ENCODE data around the gene SDR9C7.
"Not testable (repeated sequence)": the region's sequence is repeated elsewhere in the genome, so short reads cannot be mapped to it uniquely, and the experiment has no call there.

The SDR9C7 gene

GRCh38 chr12:56941299-56942017 is 7.2 kb upstream of the SDR9C7 start:
- peaks cover 3% of the 10 kb centered on the region for H3K4me1 Mint-ChIP-seq
- peaks cover 10% of the 10 kb centered on the region for H3K9me3 Mint-ChIP-seq
- H3K4me3 Mint-ChIP-seq = no peak overlapping the region
- peaks cover 19% of the 10 kb centered on the region for H3K27me3 Mint-ChIP-seq
- ATAC-seq (ENCODE audit: low read depth) = no peak
- H3K27ac Mint-ChIP-seq = peak overlapping the region; percentile 46
- H3K36me3 Mint-ChIP-seq = no peaks in the 10 kb centered on the region
- DNase-seq (ENCODE audit: low spot score in 2 of 2) = no peak

- H3K9me3 Mint-ChIP-seq; DNase-seq (ENCODE audit: low spot score in 2 of 2); H3K4me3 Mint-ChIP-seq; ATAC-seq (ENCODE audit: low read depth); H3K36me3 Mint-ChIP-seq; H3K4me1 Mint-ChIP-seq: not testable (repeated sequence)
- peaks cover 19% of the 10 kb centered on the region for H3K27me3 Mint-ChIP-seq
- H3K27ac Mint-ChIP-seq = peak overlapping the region; percentile 46
These were observed 6.7 kb upstream of the SDR9C7 start for GRCh38 chr12:56940942-56941298.

GRCh38 chr12:56935752-56936151 is 1.5 kb upstream of the SDR9C7 start:
- Mint-ChIP-seq H3K9me3 (no peaks in the 10 kb centered on the region), H3K4me3 (no peak overlapping the region), H3K4me1 (peaks cover 3% of the 10 kb centered on the region), H3K27me3 (peaks cover 15% of the 10 kb centered on the region), H3K36me3 (no peaks in the 10 kb centered on the region), H3K27ac (no peak overlapping the region)
- no peak for ATAC-seq (ENCODE audit: low read depth)
- no peak for DNase-seq (ENCODE audit: low spot score in 2 of 2)

GRCh38 chr12:56935157-56935556 is 949 bp upstream of the SDR9C7 start:
- Mint-ChIP-seq H3K4me1 (peaks cover 3% of the 10 kb centered on the region), H3K4me3 (no peak overlapping the region), H3K9me3 (no peaks in the 10 kb centered on the region), H3K36me3 (no peaks in the 10 kb centered on the region), H3K27ac (no peak overlapping the region), H3K27me3 (peaks cover 15% of the 10 kb centered on the region)
- ATAC-seq (ENCODE audit: low read depth) (no peak), DNase-seq (ENCODE audit: low spot score in 2 of 2) (no peak)

GRCh38 chr12:56932867-56933266 is 1.3 kb downstream of the SDR9C7 start:
- ATAC-seq (ENCODE audit: low read depth) = no peak
- Mint-ChIP-seq H3K27ac (no peak overlapping the region), H3K9me3 (no peaks in the 10 kb centered on the region), H3K36me3 (no peaks in the 10 kb centered on the region), H3K27me3 (peaks cover 12% of the 10 kb centered on the region), H3K4me3 (no peak overlapping the region), H3K4me1 (peaks cover 5% of the 10 kb centered on the region)
- no peak for DNase-seq (ENCODE audit: low spot score in 2 of 2)

- H3K4me1 Mint-ChIP-seq = peaks cover 5% of the 10 kb centered on the region
- no peak overlapping the region for H3K4me3 Mint-ChIP-seq
- no peak overlapping the region for H3K27ac Mint-ChIP-seq
These were observed 2.1 kb downstream of the SDR9C7 start for GRCh38 chr12:56932146-56932545.

GRCh38 chr12:56931474-56931978 is 2.7 kb downstream of the SDR9C7 start:
- H3K4me1 Mint-ChIP-seq = peaks cover 5% of the 10 kb centered on the region
- no peak overlapping the region for H3K4me3 Mint-ChIP-seq
- H3K27ac Mint-ChIP-seq = no peak overlapping the region
- no peaks in the 10 kb centered on the region for H3K9me3 Mint-ChIP-seq
- DNase-seq (ENCODE audit: low spot score in 2 of 2) = no peak
- peak; percentile 67 for ATAC-seq (ENCODE audit: low read depth)
- peaks cover 7% of the 10 kb centered on the region for H3K27me3 Mint-ChIP-seq
- H3K36me3 Mint-ChIP-seq = no peaks in the 10 kb centered on the region

More at GRCh38 chr12:56932146-56932545, 2.1 kb downstream of the SDR9C7 start:
- Mint-ChIP-seq H3K9me3 (no peaks in the 10 kb centered on the region), H3K36me3 (no peaks in the 10 kb centered on the region), H3K27me3 (peaks cover 8% of the 10 kb centered on the region)
- no peak for ATAC-seq (ENCODE audit: low read depth)
- no peak for DNase-seq (ENCODE audit: low spot score in 2 of 2)

- Mint-ChIP-seq H3K9me3 (no peaks in the 10 kb centered on the region), H3K4me1 (peaks cover 5% of the 10 kb centered on the region), H3K36me3 (no peaks in the 10 kb centered on the region), H3K27me3 (peaks cover 7% of the 10 kb centered on the region), H3K4me3 (no peak overlapping the region), H3K27ac (no peak overlapping the region)
- ATAC-seq (ENCODE audit: low read depth) = no peak
- DNase-seq (ENCODE audit: low spot score in 2 of 2) = no peak
These were observed 4.0 kb downstream of the SDR9C7 start for GRCh38 chr12:56930241-56930640.

- Mint-ChIP-seq H3K4me3 (no peak overlapping the region), H3K36me3 (no peaks in the 10 kb centered on the region), H3K9me3 (no peaks in the 10 kb centered on the region), H3K4me1 (peaks cover 5% of the 10 kb centered on the region), H3K27me3 (peaks cover 7% of the 10 kb centered on the region), H3K27ac (no peak overlapping the region)
- no peak for DNase-seq (ENCODE audit: low spot score in 2 of 2)
- ATAC-seq (ENCODE audit: low read depth) = no peak
These were observed 4.4 kb downstream of the SDR9C7 start for GRCh38 chr12:56929780-56930179.

GRCh38 chr12:56928262-56928661 is 5.9 kb downstream of the SDR9C7 start:
- H3K36me3 Mint-ChIP-seq = no peaks in the 10 kb centered on the region
- H3K27ac Mint-ChIP-seq = no peak overlapping the region
- peaks cover 5% of the 10 kb centered on the region for H3K4me1 Mint-ChIP-seq
- H3K9me3 Mint-ChIP-seq = no peaks in the 10 kb centered on the region
- peaks cover 7% of the 10 kb centered on the region for H3K27me3 Mint-ChIP-seq
- DNase-seq (ENCODE audit: low spot score in 2 of 2) = no peak
- no peak overlapping the region for H3K4me3 Mint-ChIP-seq
- no peak for ATAC-seq (ENCODE audit: low read depth)

GRCh38 chr12:56927281-56927680 is 6.9 kb downstream of the SDR9C7 start:
- Mint-ChIP-seq H3K27me3 (peaks cover 7% of the 10 kb centered on the region), H3K36me3 (no peaks in the 10 kb centered on the region), H3K4me1 (peaks cover 5% of the 10 kb centered on the region), H3K4me3 (no peak overlapping the region), H3K27ac (no peak overlapping the region), H3K9me3 (no peaks in the 10 kb centered on the region)
- ATAC-seq (ENCODE audit: low read depth) = no peak
- no peak for DNase-seq (ENCODE audit: low spot score in 2 of 2)

- no peak for DNase-seq (ENCODE audit: low spot score in 2 of 2)
- no peaks in the 10 kb centered on the region for H3K4me1 Mint-ChIP-seq
- peaks cover 5% of the 10 kb centered on the region for H3K27me3 Mint-ChIP-seq
- H3K27ac Mint-ChIP-seq = no peak overlapping the region
- H3K9me3 Mint-ChIP-seq = peaks cover 3% of the 10 kb centered on the region
- no peak for ATAC-seq (ENCODE audit: low read depth)
- no peak overlapping the region for H3K4me3 Mint-ChIP-seq
- no peaks in the 10 kb centered on the region for H3K36me3 Mint-ChIP-seq
These were observed 12.2 kb downstream of the SDR9C7 start for GRCh38 chr12:56922031-56922430.

GRCh38 chr12:56921346-56921745 is 12.9 kb downstream of the SDR9C7 start:
- Mint-ChIP-seq H3K4me3 (no peak overlapping the region), H3K4me1 (no peaks in the 10 kb centered on the region), H3K27me3 (peaks cover 4% of the 10 kb centered on the region), H3K36me3 (no peaks in the 10 kb centered on the region), H3K27ac (no peak overlapping the region), H3K9me3 (peaks cover 3% of the 10 kb centered on the region)
- no peak for DNase-seq (ENCODE audit: low spot score in 2 of 2)
- no peak for ATAC-seq (ENCODE audit: low read depth)

- not testable (repeated sequence) for H3K4me3 Mint-ChIP-seq; H3K4me1 Mint-ChIP-seq; ATAC-seq (ENCODE audit: low read depth); H3K36me3 Mint-ChIP-seq; H3K9me3 Mint-ChIP-seq; H3K27ac Mint-ChIP-seq; H3K27me3 Mint-ChIP-seq; DNase-seq (ENCODE audit: low spot score in 2 of 2)
These were observed 16.1 kb downstream of the SDR9C7 start for GRCh38 chr12:56918139-56918538.

- DNase-seq (ENCODE audit: low spot score in 2 of 2) = no peak
These were observed 17.2 kb downstream of the SDR9C7 start for GRCh38 chr12:56916996-56917333.

More at GRCh38 chr12:56916996-56917333, 17.2 kb downstream of the SDR9C7 start:
- H3K9me3 Mint-ChIP-seq = peaks cover 3% of the 10 kb centered on the region
- no peaks in the 10 kb centered on the region for H3K4me1 Mint-ChIP-seq
- H3K27ac Mint-ChIP-seq = no peak overlapping the region
- H3K36me3 Mint-ChIP-seq = no peaks in the 10 kb centered on the region
- no peak overlapping the region for H3K4me3 Mint-ChIP-seq
- no peak for ATAC-seq (ENCODE audit: low read depth)
- peaks cover 8% of the 10 kb centered on the region for H3K27me3 Mint-ChIP-seq

Data from memory B cell (primary cell).